GM23248 (cell line): ENCODE data around the gene INHA.

ENCODE experiments used
- EZH2 ChIP-seq: fragments of 200-600 bp; sonication (generic); IDR thresholded peaks from 2 replicates; pipeline ENCODE4 v1.6.1; 2018; ENCODE audit warnings: antibody characterized with exemption, mild to moderate bottlenecking; ENCODE audit not compliant: insufficient read depth, poor library complexity, severe bottlenecking
- EZH2phosphoT487 ChIP-seq: fragments of 200-600 bp; sonication (generic); IDR thresholded peaks from 2 replicates; pipeline ENCODE4 v1.6.1; 2018; ENCODE audit warnings: antibody characterized with exemption, moderate library complexity, mild to moderate bottlenecking, low read depth; ENCODE audit not compliant: insufficient read depth

DNA sequence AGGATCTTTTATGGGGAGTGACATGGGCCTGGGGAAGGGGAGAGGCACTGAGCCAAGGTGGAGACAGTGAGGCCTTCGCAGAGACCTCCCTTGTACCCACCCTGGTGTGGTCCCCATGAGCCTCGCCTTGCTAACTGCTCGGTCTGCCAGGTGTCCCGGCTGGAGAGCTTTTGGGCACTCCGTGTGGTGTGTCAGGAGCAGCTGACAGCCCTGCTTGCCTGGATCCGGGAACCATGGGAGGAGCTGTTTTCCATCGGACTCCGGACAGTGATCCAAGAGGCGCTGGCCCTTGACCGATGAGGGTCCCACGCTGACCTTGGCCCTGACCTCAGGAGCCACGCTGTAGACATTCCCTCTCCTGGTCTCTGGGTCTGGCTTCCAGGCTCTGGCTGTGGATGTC is 43.8 kb downstream of the INHA start:
- TF ChIP-seq EZH2phosphoT487: no peak
- no peak for TF ChIP-seq EZH2
